Spleen (tissue), 11 donors: Measurements from ENCODE around the gene AOX1. TPM values are rescaled to one million over a fixed set of nuclear protein-coding genes. Genes with fewer than 3 reads are reported as not detected.

Source experiments
- DNase-seq: peaks from one replicate; pipeline ENCODE4 v3.0.0-alpha.2; 2020
- H3K27ac ChIP-seq, 8 donors: fragments of 200-600 bp; sonication (generic) in 7 of 8; 1 replicate in 4 of 8; 2 replicates in 4 of 8; pipeline versions ENCODE4 v1.5.0 to v1.8.0; 2016 to 2021; ENCODE audit warnings: inconsistent platforms in 4 of 8, mild to moderate bottlenecking in 4 of 8, moderate library complexity in 1 of 8
- H3K27me3 ChIP-seq, 7 donors: fragments of 200-600 bp; sonication (generic) in 6 of 7; replicated peaks in 1 of 7; 1 replicate in 4 of 7; 2 replicates in 3 of 7; pipeline versions ENCODE4 v1.5.0 to v1.8.0; 2016 to 2021; ENCODE audit warnings: inconsistent platforms in 3 of 7, mild to moderate bottlenecking in 1 of 7
- H3K36me3 ChIP-seq, 6 donors: fragments of 200-600 bp; sonication (generic) in 5 of 6; 1 replicate in 4 of 6; 2 replicates in 2 of 6; pipeline versions ENCODE4 v1.5.0 to v1.8.0; 2016 to 2021; ENCODE audit warnings: inconsistent platforms in 2 of 6
- H3K4me1 ChIP-seq, 6 donors: fragments of 200-600 bp; sonication (generic) in 5 of 6; 1 replicate in 3 of 6; 2 replicates in 3 of 6; pipeline versions ENCODE4 v1.5.0 to v1.8.0; 2016 to 2021; ENCODE audit warnings: inconsistent platforms in 3 of 6
- H3K4me3 ChIP-seq, 8 donors: fragments of 200-600 bp; sonication (generic) in 7 of 8; 1 replicate in 4 of 8; 2 replicates in 4 of 8; pipeline versions ENCODE4 v1.5.0 to v1.8.0; 2016 to 2021; ENCODE audit warnings: inconsistent platforms in 4 of 8, mild to moderate bottlenecking in 4 of 8, moderate library complexity in 2 of 8
- H3K9me3 ChIP-seq, 8 donors: fragments of 200-600 bp; sonication (generic) in 7 of 8; 1 replicate in 4 of 8; 2 replicates in 4 of 8; pipeline versions ENCODE4 v1.5.0 to v1.8.0; 2016 to 2021; ENCODE audit warnings: inconsistent platforms in 4 of 8
- CTCF ChIP-seq, 11 experiments: fragments of 200-600 bp in 7 of 11; fragments of 450-650 bp in 4 of 11; sonication (generic) in 4 of 11; IDR thresholded peaks in 8 of 11; conservative IDR thresholded peaks in 3 of 11; 1 replicate in 7 of 11; 2 replicates in 4 of 11; pipeline versions ENCODE4 v1.4.0 to v1.8.0; 2016 to 2021; ENCODE audit warnings: antibody characterized with exemption in 11 of 11, inconsistent platforms in 4 of 11, mild to moderate bottlenecking in 1 of 11
- POLR2A ChIP-seq, 3 donors: fragments of 450-650 bp; IDR thresholded peaks; one replicate each; pipeline ENCODE4 v1.5.1; 2017; ENCODE audit warnings: antibody characterized with exemption in 3 of 3, mild to moderate bottlenecking in 1 of 3
- POLR2AphosphoS5 ChIP-seq, 3 donors: sonication (generic); formaldehyde crosslinking; IDR thresholded peaks; one replicate each; pipeline ENCODE4 v1.5.1; 2017; ENCODE audit warnings: antibody characterized with exemption in 3 of 3
- WGBS, 5 donors: extraction: QIAGEN DNeasy Blood & Tissue Kit in 3 of 5; methylation state at CpG; one replicate each; pipeline versions ENCODE4 v1.1.5 to v1.1.7; 2013 to 2018; 5-methylcytosine and 5-hydroxymethylcytosine counted together
- intact Hi-C: fragments of 100-400 bp; cut with DNase I; formaldehyde crosslinking; loops from one replicate; pipeline ENCODE4 v1.15.0; 2023; ENCODE audit warnings: low total_unique reads
- polyA plus RNA-seq, 3 donors: library from polyadenylated mRNA; stranded (reverse); fragments of 200-250 nt; gene quantifications; one replicate each; pipeline ENCODE4 v1.2.1, GENCODE V29; 2013
- total RNA-seq, 7 donors: library from RNA; depleted of rRNA in 3 of 7; stranded (reverse); fragments of >200 nt in 3 of 7; fragmentation: NEBNext Ultra II Directional in 4 of 7; extraction: Animal tissue kit (Norgen Biotek cat#: 25700) in 4 of 7; gene quantifications; one replicate each; pipeline versions ENCODE4 v1.1.0 to v1.2.1, GENCODE V29; 2016 to 2021
- donor health status: healthy with polysubstance abuse.
- donor health status: DM: no; HTN: no; CAD: no; lungs with moderate emphysema.
- donor health status: DM: no; HTN: no; CAD: no.
- donor health status: Bipolar disorder and iron deficiency.
- donor health status: healthy.
- donor health status: DM: no; HTN: no; CAD: no.
- donor health status: DM: yes; HTN: yes; CAD: no.

AOX1 gene
- total and polyA plus RNA-seq, 10 donors, result 1.3 to 14.6 (median 5.8) TPM

GRCh38 chr2:200602584-200602983, 16.8 kb downstream of the AOX1 start:
- H3K27me3 ChIP-seq, result no peaks in the 10 kb centered on the region
- no peak overlapping the region for H3K4me3 ChIP-seq
- intact Hi-C loops, result no loop called here
- no peaks in the 10 kb centered on the region for H3K9me3 ChIP-seq
- DNase-seq, result no peak
- no peak overlapping the region for H3K27ac ChIP-seq
- 89 to 98% (median 96%) methylated on average over 4 of the region's 4 CpGs for WGBS, 5 donors
- H3K36me3 ChIP-seq, result no peaks in the 10 kb centered on the region
- TF ChIP-seq CTCF (IDR thresholded peaks at IDR 0.05 in 8 of 11, conservative IDR thresholded peaks at IDR 0.05 in 3 of 11), result no peak
- no peak for TF ChIP-seq POLR2AphosphoS5 (IDR thresholded peaks at IDR 0.05)
- TF ChIP-seq POLR2A (IDR thresholded peaks at IDR 0.05), result no peak
- no peaks in the 10 kb centered on the region for H3K4me1 ChIP-seq

GRCh38 chr2:200603972-200604371, 18.2 kb downstream of the AOX1 start:
- H3K36me3 ChIP-seq, result no peaks in the 10 kb centered on the region
- no peak overlapping the region for H3K4me3 ChIP-seq
- H3K27me3 ChIP-seq, result no peaks in the 10 kb centered on the region
- H3K27ac ChIP-seq, result no peak overlapping the region
- WGBS, 5 donors, result 62 to 90% (median 77%) methylated on average over 3 of the region's 3 CpGs
- DNase-seq, result no peak
- H3K4me1 ChIP-seq, result no peaks in the 10 kb centered on the region
- H3K9me3 ChIP-seq, result no peaks in the 10 kb centered on the region
- TF ChIP-seq CTCF (IDR thresholded peaks at IDR 0.05 in 8 of 11, conservative IDR thresholded peaks at IDR 0.05 in 3 of 11), result no peak
- TF ChIP-seq POLR2AphosphoS5 (IDR thresholded peaks at IDR 0.05), result no peak
- TF ChIP-seq POLR2A (IDR thresholded peaks at IDR 0.05), result no peak
- intact Hi-C loops, result no loop called here

GRCh38 chr2:200604571-200605255, 18.9 kb downstream of the AOX1 start:
- H3K4me3 ChIP-seq, result no peak overlapping the region
- H3K27ac ChIP-seq, result no peak overlapping the region
- WGBS, 5 donors, result 44 to 63% (median 54%) methylated on average over 5 of the region's 5 CpGs
- H3K36me3 ChIP-seq, result no peaks in the 10 kb centered on the region
- TF ChIP-seq POLR2A (IDR thresholded peaks at IDR 0.05) (no peak), POLR2AphosphoS5 (IDR thresholded peaks at IDR 0.05) (no peak), CTCF (IDR thresholded peaks at IDR 0.05 in 8 of 11, conservative IDR thresholded peaks at IDR 0.05 in 3 of 11) (no peak)
- intact Hi-C loops, result no loop called here
- no peaks in the 10 kb centered on the region for H3K4me1 ChIP-seq
- no peaks in the 10 kb centered on the region for H3K9me3 ChIP-seq
- DNase-seq, result no peak
- no peaks in the 10 kb centered on the region for H3K27me3 ChIP-seq

- intact Hi-C loops, result no loop called here
- Histone ChIP-seq H3K27me3 (no peaks in the 10 kb centered on the region), H3K4me1 (no peaks in the 10 kb centered on the region), H3K36me3 (no peaks in the 10 kb centered on the region), H3K4me3 (no peak overlapping the region), H3K9me3 (no peaks in the 10 kb centered on the region), H3K27ac (no peak overlapping the region)
- DNase-seq, result no peak
- 58 to 81% (median 62%) methylated on average over 3 of the region's 3 CpGs for WGBS, 5 donors
- TF ChIP-seq CTCF (IDR thresholded peaks at IDR 0.05 in 8 of 11, conservative IDR thresholded peaks at IDR 0.05 in 3 of 11), result no peak
- TF ChIP-seq POLR2A (IDR thresholded peaks at IDR 0.05), result no peak
- no peak for TF ChIP-seq POLR2AphosphoS5 (IDR thresholded peaks at IDR 0.05)
Observed at GRCh38 chr2:200608341-200609027, 22.7 kb downstream of the AOX1 start.
